ENCODE data around the gene CDKN2B. TPM values are rescaled to one million over a fixed set of nuclear protein-coding genes. Genes with fewer than 3 reads are reported as not detected.

Gene CDKN2B
- total and polyA plus RNA-seq, 9 donors, result 0.63 to 5.7 (median 1.7) TPM

DNA sequence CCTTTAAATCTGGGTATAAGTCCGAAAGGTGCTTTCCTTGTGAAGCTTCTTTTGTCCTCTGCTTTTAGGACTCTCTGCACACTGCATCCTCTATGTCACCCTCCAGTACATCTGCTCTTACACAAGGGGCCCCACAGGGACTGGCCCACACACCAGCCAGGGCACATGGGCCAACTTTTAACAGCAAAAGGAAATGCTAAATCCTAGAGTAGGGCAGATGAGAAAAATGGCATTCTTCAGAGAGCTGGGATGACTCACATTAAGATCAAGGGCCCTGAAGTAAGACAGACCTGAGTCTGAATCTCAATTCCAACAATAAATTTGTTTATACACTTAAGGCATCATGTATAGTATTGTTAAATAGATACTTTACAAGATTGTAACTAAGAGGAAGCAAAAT, 40.3 kb upstream of the CDKN2B start:
- TF ChIP-seq POLR2A (IDR thresholded peaks at IDR 0.05), result no peak
- no peak for TF ChIP-seq EP300 (IDR thresholded peaks at IDR 0.05)
- TF ChIP-seq, protein P1, sequence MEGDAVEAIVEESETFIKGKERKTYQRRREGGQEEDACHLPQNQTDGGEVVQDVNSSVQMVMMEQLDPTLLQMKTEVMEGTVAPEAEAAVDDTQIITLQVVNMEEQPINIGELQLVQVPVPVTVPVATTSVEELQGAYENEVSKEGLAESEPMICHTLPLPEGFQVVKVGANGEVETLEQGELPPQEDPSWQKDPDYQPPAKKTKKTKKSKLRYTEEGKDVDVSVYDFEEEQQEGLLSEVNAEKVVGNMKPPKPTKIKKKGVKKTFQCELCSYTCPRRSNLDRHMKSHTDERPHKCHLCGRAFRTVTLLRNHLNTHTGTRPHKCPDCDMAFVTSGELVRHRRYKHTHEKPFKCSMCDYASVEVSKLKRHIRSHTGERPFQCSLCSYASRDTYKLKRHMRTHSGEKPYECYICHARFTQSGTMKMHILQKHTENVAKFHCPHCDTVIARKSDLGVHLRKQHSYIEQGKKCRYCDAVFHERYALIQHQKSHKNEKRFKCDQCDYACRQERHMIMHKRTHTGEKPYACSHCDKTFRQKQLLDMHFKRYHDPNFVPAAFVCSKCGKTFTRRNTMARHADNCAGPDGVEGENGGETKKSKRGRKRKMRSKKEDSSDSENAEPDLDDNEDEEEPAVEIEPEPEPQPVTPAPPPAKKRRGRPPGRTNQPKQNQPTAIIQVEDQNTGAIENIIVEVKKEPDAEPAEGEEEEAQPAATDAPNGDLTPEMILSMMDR (IDR thresholded peaks at IDR 0.05), result no peak
- intact Hi-C loops (cut with DNase I), result no loop called here
- no peak overlapping the region for H3K4me3 ChIP-seq
- 85 to 100% (median 89%) methylated on average over 1 of the region's 1 CpG for WGBS, 3 donors
- H3K27ac ChIP-seq, result no peak overlapping the region
- H3K4me1 ChIP-seq (ENCODE audit: insufficient read depth), result no peaks in the 10 kb centered on the region
- H3K9me3 ChIP-seq, result no peaks in the 10 kb centered on the region
- no peaks in the 10 kb centered on the region for H3K27me3 ChIP-seq
- no peaks in the 10 kb centered on the region for H3K36me3 ChIP-seq
- DNase-seq, result no peak

DNA sequence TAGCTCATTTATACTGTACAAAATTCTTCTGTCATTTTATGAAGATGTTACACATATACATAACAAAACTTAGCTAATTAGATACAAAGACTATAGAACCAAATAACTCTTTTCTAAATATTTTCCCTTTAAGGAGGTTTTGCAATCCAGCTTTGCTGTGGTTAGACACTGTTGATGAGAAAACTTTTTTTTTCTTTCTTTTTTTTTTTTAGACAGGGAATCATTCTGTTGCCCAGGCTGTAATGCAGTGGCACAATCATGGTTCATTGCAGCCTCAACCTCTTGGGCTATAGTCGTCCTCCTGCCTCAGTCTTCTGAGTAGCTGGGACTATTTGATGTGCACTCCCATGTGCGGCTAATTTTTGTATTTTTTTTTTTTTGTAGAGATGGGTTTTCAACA, 38.5 kb upstream of the CDKN2B start:
- DNase-seq, result no peak
- Histone ChIP-seq H3K9me3 (no peaks in the 10 kb centered on the region), H3K27me3 (no peaks in the 10 kb centered on the region), H3K4me1 (ENCODE audit: insufficient read depth) (no peaks in the 10 kb centered on the region), H3K36me3 (no peaks in the 10 kb centered on the region), H3K4me3 (no peak overlapping the region), H3K27ac (no peak overlapping the region)
- intact Hi-C loops (cut with DNase I), result no loop called here
- TF ChIP-seq, protein P1 (IDR thresholded peaks at IDR 0.05), result no peak
- TF ChIP-seq POLR2A (IDR thresholded peaks at IDR 0.05) (no peak), EP300 (IDR thresholded peaks at IDR 0.05) (no peak)
- WGBS, 3 donors, result 85 to 96% (median 90%) methylated on average over 2 of the region's 2 CpGs

DNA sequence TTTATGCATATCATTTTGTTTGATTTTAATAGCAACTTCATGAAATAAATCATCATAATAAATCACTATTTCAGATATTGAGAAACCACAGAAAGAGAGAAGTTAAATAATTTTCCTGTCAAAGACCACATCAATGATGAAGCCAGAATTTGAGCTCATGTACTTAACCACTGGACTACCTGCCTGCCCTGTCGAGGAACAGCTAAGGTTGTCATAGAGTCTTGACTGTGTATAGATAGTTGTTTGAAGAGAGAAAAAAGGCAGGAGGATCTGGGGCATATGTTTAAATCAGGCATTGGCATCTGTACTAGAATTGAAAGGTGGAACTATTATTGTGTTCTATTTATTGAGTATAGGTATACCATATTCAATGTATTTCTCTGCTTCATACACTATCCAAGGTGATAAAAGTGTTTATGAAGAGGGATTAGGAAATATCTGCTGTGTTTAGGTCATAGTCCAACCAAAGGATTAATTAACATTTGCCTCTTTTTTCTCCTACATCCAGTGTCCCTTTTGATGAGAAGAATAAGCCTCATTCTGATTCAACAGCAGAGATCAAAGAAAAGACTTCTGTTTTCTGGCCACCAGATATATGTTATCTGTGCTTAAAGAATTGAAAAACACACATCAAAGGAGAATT, 37.3 kb upstream of the CDKN2B start:
- H3K9me3 ChIP-seq, result no peaks in the 10 kb centered on the region
- no peak overlapping the region for H3K27ac ChIP-seq
- WGBS, 3 donors, result 74 to 94% (median 83%) methylated on average over 1 of the region's 1 CpG
- H3K4me1 ChIP-seq (ENCODE audit: insufficient read depth), result no peaks in the 10 kb centered on the region
- H3K27me3 ChIP-seq, result no peaks in the 10 kb centered on the region
- TF ChIP-seq POLR2A (IDR thresholded peaks at IDR 0.05) (no peak), EP300 (IDR thresholded peaks at IDR 0.05) (no peak)
- TF ChIP-seq, protein P1 (IDR thresholded peaks at IDR 0.05), result no peak
- no peak for DNase-seq
- H3K36me3 ChIP-seq, result no peaks in the 10 kb centered on the region
- no peak overlapping the region for H3K4me3 ChIP-seq
- intact Hi-C loops (cut with DNase I), result no loop called here

DNA sequence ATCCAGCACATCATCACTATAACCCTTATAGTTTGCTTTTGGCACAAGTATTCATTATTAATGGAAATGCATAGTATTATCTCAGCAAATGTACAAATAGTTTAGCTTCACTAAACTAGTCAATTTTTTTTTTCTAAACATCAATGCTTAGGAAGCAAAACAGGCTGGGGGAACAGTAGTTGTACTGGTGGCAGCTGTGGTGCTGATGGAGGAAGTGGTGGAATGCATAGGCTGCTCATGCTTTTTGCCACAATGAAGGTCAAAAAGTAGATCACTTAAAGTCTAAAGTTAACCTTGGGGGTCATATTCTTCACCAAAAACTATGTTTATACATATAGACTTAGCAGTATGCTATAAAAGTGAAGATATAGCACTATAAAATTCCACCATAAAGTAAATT, 36.3 kb upstream of the CDKN2B start:
- Histone ChIP-seq H3K4me3 (no peak overlapping the region), H3K27ac (no peak overlapping the region), H3K4me1 (ENCODE audit: insufficient read depth) (no peaks in the 10 kb centered on the region), H3K9me3 (no peaks in the 10 kb centered on the region), H3K27me3 (no peaks in the 10 kb centered on the region), H3K36me3 (no peaks in the 10 kb centered on the region)
- no peak for DNase-seq
- intact Hi-C loops (cut with DNase I), result no loop called here
- TF ChIP-seq EP300 (IDR thresholded peaks at IDR 0.05) (no peak), POLR2A (IDR thresholded peaks at IDR 0.05) (no peak)
- TF ChIP-seq, protein P1 (IDR thresholded peaks at IDR 0.05), result no peak

Measured in ovary (tissue), 9 donors.